HAP-1 (cell line): ENCODE results near the gene DYTN.

Experiments
- DNase-seq, 2 experiments: peaks; one replicate each; pipeline ENCODE4 v3.0.0-alpha.2; 2016 to 2020; ENCODE audit warnings: low spot score in 2 of 2
- H3K27me3 ChIP-seq: fragments of 250-450 bp; sonication (Bioruptor Pico); 2 replicates; pipeline ENCODE4 v1.5.1; 2020; ENCODE audit warnings: low read depth, mild to moderate bottlenecking, moderate library complexity
- H3K36me3 ChIP-seq: fragments of 250-450 bp; sonication (Bioruptor Pico); replicated peaks from 2 replicates; pipeline ENCODE4 v1.5.1; 2020; ENCODE audit warnings: mild to moderate bottlenecking
- H3K4me1 ChIP-seq: fragments of 250-450 bp; sonication (Bioruptor Pico); 2 replicates; pipeline ENCODE4 v1.5.1; 2020; ENCODE audit warnings: mild to moderate bottlenecking
- H3K4me3 ChIP-seq: fragments of 250-450 bp; sonication (Bioruptor Pico); 2 replicates; pipeline ENCODE4 v1.5.1; 2020; ENCODE audit warnings: mild to moderate bottlenecking, moderate library complexity
- H3K9me3 ChIP-seq: fragments of 250-450 bp; sonication (Bioruptor Pico); 2 replicates; pipeline ENCODE4 v1.5.1; 2020; ENCODE audit warnings: mild to moderate bottlenecking, moderate library complexity
- in situ Hi-C: fragments of 300-500 bp; cut with MboI; formaldehyde crosslinking; loops from 3 replicates; pipeline ENCODE4 v1.14.3; 2020; ENCODE audit warnings: low sequenced_read_pairs, inconsistent platforms, mixed read lengths

Gene DYTN

GRCh38 chr2:206718296-206718695 lies at the start of gene DYTN:
DYTN (minus strand) TSS chr2:206718396; CDS start chr2:206718279, 117 bp downstream.
- in situ Hi-C loops, result no loop called here
- H3K36me3 ChIP-seq, result no peaks in the 10 kb centered on the region
- H3K4me3 ChIP-seq, result no peak within 1 kb of the TSS
- no peaks in the 10 kb centered on the region for H3K27me3 ChIP-seq
- no peaks in the 10 kb centered on the region for H3K4me1 ChIP-seq
- no peak for DNase-seq
- H3K9me3 ChIP-seq, result no peaks in the 10 kb centered on the region

- H3K4me1 ChIP-seq, result peaks cover 13% of the 10 kb centered on the region
- no peaks in the 10 kb centered on the region for H3K36me3 ChIP-seq
- peak; percentile 61 to 93 for DNase-seq
- no peaks in the 10 kb centered on the region for H3K27me3 ChIP-seq
- H3K9me3 ChIP-seq, result peaks cover 10% of the 10 kb centered on the region
- H3K4me3 ChIP-seq, result no peak overlapping the region
- in situ Hi-C loops, result no loop called here
Observed at GRCh38 chr2:206766057-206766930, 48.1 kb upstream of the DYTN start.

- Histone ChIP-seq H3K4me3 (no peak within 1 kb of the TSS), H3K4me1 (peaks cover 13% of the 10 kb centered on the region), H3K27me3 (no peaks in the 10 kb centered on the region), H3K9me3 (peaks cover 10% of the 10 kb centered on the region), H3K36me3 (no peaks in the 10 kb centered on the region)
- in situ Hi-C loops, result no loop called here
- DNase-seq, result no peak
Observed at GRCh38 chr2:206765242-206766056, 47.3 kb upstream of the DYTN start, which contains the start of the genes FASTKD2 and MDH1B. FASTKD2 (plus strand) TSS chr2:206765606; CDS start chr2:206766694, 1,088 bp downstream. MDH1B (minus strand) TSS chr2:206765328; CDS start chr2:206765271, 57 bp downstream.

GRCh38 chr2:206764673-206765241 lies 46.6 kb upstream of the DYTN start:
- DNase-seq, result no peak
- Histone ChIP-seq H3K36me3 (no peaks in the 10 kb centered on the region), H3K4me1 (peaks cover 13% of the 10 kb centered on the region), H3K9me3 (peaks cover 10% of the 10 kb centered on the region), H3K4me3 (no peak overlapping the region), H3K27me3 (no peaks in the 10 kb centered on the region)
- in situ Hi-C loops, result no loop called here

- Histone ChIP-seq H3K9me3 (no peaks in the 10 kb centered on the region), H3K4me1 (no peaks in the 10 kb centered on the region; the same call in 1 of the 2 replicates)
- in situ Hi-C loops, result no loop called here
Observed at GRCh38 chr2:206756816-206757215, 38.6 kb upstream of the DYTN start.

GRCh38 chr2:206740800-206741199 lies 22.6 kb upstream of the DYTN start:
- in situ Hi-C loops, result no loop called here
- Histone ChIP-seq H3K4me1 (no peaks in the 10 kb centered on the region), H3K9me3 (no peaks in the 10 kb centered on the region), H3K4me3 (no peak overlapping the region), H3K27me3 (no peaks in the 10 kb centered on the region), H3K36me3 (no peaks in the 10 kb centered on the region)
- DNase-seq, result no peak

More at GRCh38 chr2:206756816-206757215, 38.6 kb upstream of the DYTN start:
- no peaks in the 10 kb centered on the region; the same call in 1 of the 2 replicates for H3K27me3 ChIP-seq
- no peaks in the 10 kb centered on the region for H3K36me3 ChIP-seq
- no peak overlapping the region for H3K4me3 ChIP-seq
- no peak for DNase-seq

GRCh38 chr2:206739271-206739670 lies 21.1 kb upstream of the DYTN start:
- H3K9me3 ChIP-seq, result no peaks in the 10 kb centered on the region
- no peaks in the 10 kb centered on the region for H3K4me1 ChIP-seq
- DNase-seq, result no peak
- H3K4me3 ChIP-seq, result no peak overlapping the region
- H3K36me3 ChIP-seq, result no peaks in the 10 kb centered on the region
- in situ Hi-C loops, result no loop called here
- H3K27me3 ChIP-seq, result no peaks in the 10 kb centered on the region

- DNase-seq, result no peak
- Histone ChIP-seq H3K36me3 (no peaks in the 10 kb centered on the region), H3K4me1 (no peaks in the 10 kb centered on the region), H3K27me3 (no peaks in the 10 kb centered on the region), H3K9me3 (no peaks in the 10 kb centered on the region), H3K4me3 (no peak overlapping the region)
- in situ Hi-C loops, result no loop called here
Observed at GRCh38 chr2:206736935-206737334, 18.7 kb upstream of the DYTN start.

GRCh38 chr2:206733341-206733740 lies 15.1 kb upstream of the DYTN start:
- DNase-seq, result no peak
- Histone ChIP-seq H3K27me3 (no peaks in the 10 kb centered on the region), H3K36me3 (no peaks in the 10 kb centered on the region), H3K9me3 (no peaks in the 10 kb centered on the region), H3K4me1 (no peaks in the 10 kb centered on the region; the same call in 1 of the 2 replicates), H3K4me3 (no peak overlapping the region)
- in situ Hi-C loops, result no loop called here

- H3K4me3 ChIP-seq, result no peak overlapping the region
- no peaks in the 10 kb centered on the region for H3K9me3 ChIP-seq
- in situ Hi-C loops, result no loop called here
- no peaks in the 10 kb centered on the region for H3K27me3 ChIP-seq
- H3K4me1 ChIP-seq, result no peaks in the 10 kb centered on the region; the same call in 1 of the 2 replicates
- H3K36me3 ChIP-seq, result no peaks in the 10 kb centered on the region
- DNase-seq, result peak in 1 of 2 experiments; percentile 10
Observed at GRCh38 chr2:206728277-206729199, 10.3 kb upstream of the DYTN start.

- DNase-seq, result no peak
- Histone ChIP-seq H3K4me3 (no peak overlapping the region), H3K36me3 (no peaks in the 10 kb centered on the region), H3K4me1 (no peaks in the 10 kb centered on the region; the same call in 1 of the 2 replicates), H3K9me3 (no peaks in the 10 kb centered on the region), H3K27me3 (no peaks in the 10 kb centered on the region)
- in situ Hi-C loops, result no loop called here
Observed at GRCh38 chr2:206727287-206727686, 9.1 kb upstream of the DYTN start.

- in situ Hi-C loops, result no loop called here
- H3K9me3 ChIP-seq, result no peaks in the 10 kb centered on the region
- no peaks in the 10 kb centered on the region for H3K36me3 ChIP-seq
- no peak for DNase-seq
- H3K4me1 ChIP-seq, result no peaks in the 10 kb centered on the region
- H3K27me3 ChIP-seq, result no peaks in the 10 kb centered on the region
- H3K4me3 ChIP-seq, result no peak overlapping the region
Observed at GRCh38 chr2:206723288-206723687, 5.1 kb upstream of the DYTN start.
